T47D (cell line): Measurements from ENCODE around the gene SV2C.

Source experiments
- DNase-seq, 2 experiments: peaks; one replicate each; pipeline versions ENCODE4 v3.0.0 to v3.0.0-alpha.2; 2011 to 2012; ENCODE audit warnings: low read depth in 1 of 2, low spot score in 1 of 2
- JUND ChIP-seq: IDR thresholded peaks from 2 replicates; pipeline ENCODE4 v1.6.1; 2012; ENCODE audit warnings: low read depth
- in situ Hi-C: cut with HindIII; loops from 2 replicates; pipeline ENCODE4 v1.10.0; 2016; ENCODE audit warnings: low sequenced_read_pairs, low pct_unique_long_range_greater_than_20kb

SV2C gene

GRCh38 chr5:76207120-76207519 lies 123.9 kb downstream of the SV2C start:
- in situ Hi-C loops: no loop called here
- TF ChIP-seq JUND: no peak
- no peak for DNase-seq

- no peak for TF ChIP-seq JUND
- in situ Hi-C loops: no loop called here
- DNase-seq: no peak
Measured at GRCh38 chr5:76209297-76209696, 126.1 kb downstream of the SV2C start.

- no peak for TF ChIP-seq JUND
- in situ Hi-C loops: no loop called here
- DNase-seq: no peak
Measured at GRCh38 chr5:76210946-76211345, 127.8 kb downstream of the SV2C start.

GRCh38 chr5:76213858-76214257 lies 130.7 kb downstream of the SV2C start:
- no peak for TF ChIP-seq JUND
- in situ Hi-C loops: no loop called here
- no peak for DNase-seq

- no peak for TF ChIP-seq JUND
- in situ Hi-C loops: no loop called here
Measured at GRCh38 chr5:76216748-76217147, 133.6 kb downstream of the SV2C start.

GRCh38 chr5:76219636-76220035 lies 136.5 kb downstream of the SV2C start:
- in situ Hi-C loops: no loop called here
- TF ChIP-seq JUND: no peak
- no peak for DNase-seq

More at GRCh38 chr5:76216748-76217147, 133.6 kb downstream of the SV2C start:
- DNase-seq: no peak

GRCh38 chr5:76221311-76221710 lies 138.1 kb downstream of the SV2C start:
- no peak for TF ChIP-seq JUND
- no peak for DNase-seq
- in situ Hi-C loops: no loop called here

GRCh38 chr5:76222318-76222717 lies 139.1 kb downstream of the SV2C start:
- in situ Hi-C loops: no loop called here
- TF ChIP-seq JUND: no peak

GRCh38 chr5:76223696-76224095 lies 140.5 kb downstream of the SV2C start:
- DNase-seq: no peak
- in situ Hi-C loops: no loop called here
- TF ChIP-seq JUND: no peak

More at GRCh38 chr5:76222318-76222717, 139.1 kb downstream of the SV2C start:
- DNase-seq: no peak

- in situ Hi-C loops: no loop called here
- DNase-seq: no peak
- TF ChIP-seq JUND: no peak
Measured at GRCh38 chr5:76224898-76225297, 141.7 kb downstream of the SV2C start.

GRCh38 chr5:76225336-76225735 lies 142.2 kb downstream of the SV2C start:
- no peak for TF ChIP-seq JUND
- no peak for DNase-seq
- in situ Hi-C loops: no loop called here

GRCh38 chr5:76229900-76230299 lies 146.7 kb downstream of the SV2C start:
- in situ Hi-C loops: no loop called here
- DNase-seq: no peak
- TF ChIP-seq JUND: no peak

- no peak for TF ChIP-seq JUND
- DNase-seq: no peak
- in situ Hi-C loops: no loop called here
Measured at GRCh38 chr5:76230711-76231285, 147.6 kb downstream of the SV2C start.

- TF ChIP-seq JUND: no peak
- no peak for DNase-seq
- in situ Hi-C loops: no loop called here
Measured at GRCh38 chr5:76234665-76235064, 151.5 kb downstream of the SV2C start.
